WTC11 (cell line): ENCODE results near the gene MAPT. TPM values are rescaled to one million over a fixed set of nuclear protein-coding genes. Genes with fewer than 3 reads are reported as not detected.

Experiments used
- ATAC-seq: fragments of 200-7000 bp; cut with Tn5 transposase; 2 replicates; pipeline ENCODE4 v1.10.0; 2021; ENCODE audit warnings: mild to moderate bottlenecking, moderate library complexity
- CTCF ChIA-PET: fragments of 300-600 bp; sonication (Branson Sonifier 250); formaldehyde crosslinking; loops from one replicate; lab custom pipeline; 2021; ENCODE audit warnings: antibody characterized with exemption; lab: Charles Lee
- POLR2A ChIA-PET: fragments of 350-600 bp; sonication (Branson Sonifier 250); formaldehyde crosslinking; loops from one replicate; lab custom pipeline; 2021; ENCODE audit warnings: antibody characterized with exemption; lab: Charles Lee
- DNase-seq: peaks from one replicate; pipeline ENCODE4 v3.0.0; 2021; ENCODE audit warnings: low spot score
- H3K27ac Mint-ChIP-seq: 2 replicates; pipeline ENCODE4 v1.8.0; 2021; ENCODE audit warnings: mixed read lengths
- H3K27me3 Mint-ChIP-seq: 2 replicates; pipeline ENCODE4 v1.8.0; 2021; ENCODE audit warnings: low read depth, mild to moderate bottlenecking, moderate library complexity, mixed read lengths
- H3K36me3 Mint-ChIP-seq: 2 replicates; pipeline ENCODE4 v1.8.0; 2021; ENCODE audit warnings: mixed read lengths
- H3K4me1 Mint-ChIP-seq: 2 replicates; pipeline ENCODE4 v1.8.0; 2022; ENCODE audit warnings: mixed read lengths
- H3K4me3 Mint-ChIP-seq: 2 replicates; pipeline ENCODE4 v1.8.0; 2021; ENCODE audit warnings: mild to moderate bottlenecking, moderate library complexity, mixed read lengths
- H3K9me3 Mint-ChIP-seq: 2 replicates; pipeline ENCODE4 v1.8.0; 2021; ENCODE audit warnings: mixed read lengths
- AFF4 ChIP-seq: sonication (generic); formaldehyde crosslinking; IDR thresholded peaks from 2 replicates; pipeline ENCODE4 v1.8.1; 2023; ENCODE audit warnings: mild to moderate bottlenecking, missing genetic modification reagents, borderline replicate concordance
- CREB1 ChIP-seq: sonication (generic); formaldehyde crosslinking; IDR thresholded peaks from 2 replicates; pipeline ENCODE4 v1.8.0; 2023; ENCODE audit warnings: mild to moderate bottlenecking, missing genetic modification reagents
- CREM ChIP-seq: sonication (generic); formaldehyde crosslinking; IDR thresholded peaks from 2 replicates; pipeline ENCODE4 v1.8.1; 2022; ENCODE audit warnings: mild to moderate bottlenecking, missing genetic modification reagents, moderate library complexity
- ELF4 ChIP-seq: sonication (generic); formaldehyde crosslinking; IDR thresholded peaks from 2 replicates; pipeline ENCODE4 v1.8.1; 2022; ENCODE audit warnings: low read depth, mild to moderate bottlenecking, moderate library complexity, missing genetic modification reagents
- FOXP1 ChIP-seq: sonication (generic); formaldehyde crosslinking; IDR thresholded peaks from 2 replicates; pipeline ENCODE4 v1.8.0; 2022; ENCODE audit warnings: missing genetic modification reagents, mild to moderate bottlenecking, moderate library complexity, borderline replicate concordance
- MAX ChIP-seq: sonication (generic); formaldehyde crosslinking; IDR thresholded peaks from 2 replicates; pipeline ENCODE4 v1.8.0; 2022; ENCODE audit warnings: mild to moderate bottlenecking, missing genetic modification reagents
- NFATC4 ChIP-seq: fragments of 250-450 bp; sonication (Bioruptor Pico); IDR thresholded peaks from 2 replicates; pipeline ENCODE4 v1.9.0; 2021; ENCODE audit warnings: mild to moderate bottlenecking
- PRDM15 ChIP-seq: sonication (generic); formaldehyde crosslinking; IDR thresholded peaks from 2 replicates; pipeline ENCODE4 v1.8.0; 2022; ENCODE audit warnings: missing genetic modification reagents
- RORB ChIP-seq: fragments of 250-450 bp; sonication (Bioruptor Pico); IDR thresholded peaks from 2 replicates; pipeline ENCODE4 v1.9.0; 2021; ENCODE audit warnings: mild to moderate bottlenecking
- ZNF281 ChIP-seq: sonication (generic); formaldehyde crosslinking; IDR thresholded peaks from 2 replicates; pipeline ENCODE4 v1.8.0; 2023; ENCODE audit warnings: mild to moderate bottlenecking, missing genetic modification reagents
- ZNF396 ChIP-seq: fragments of 250-450 bp; sonication (Bioruptor Pico); IDR thresholded peaks from 2 replicates; pipeline ENCODE4 v1.8.0; 2021; ENCODE audit warnings: mild to moderate bottlenecking, moderate library complexity, borderline replicate concordance
- total RNA-seq: library from RNA; stranded (reverse); gene quantifications from 3 replicates; pipeline ENCODE4 v1.2.3, GENCODE V29; 2021
- TF ChIP-seq, protein P1 (sequence below): sonication (generic); formaldehyde crosslinking; IDR thresholded peaks from 2 replicates; pipeline ENCODE4 v1.8.1; 2022; ENCODE audit warnings: missing genetic modification reagents, borderline replicate concordance
- TF ChIP-seq, protein P2 (sequence below): sonication (generic); formaldehyde crosslinking; IDR thresholded peaks from 2 replicates; pipeline ENCODE4 v1.8.1; 2023; ENCODE audit warnings: mild to moderate bottlenecking, missing genetic modification reagents, moderate library complexity

MAPT gene
- total RNA-seq, 1 experiment from 2014 or later = 2.2 TPM

DNA sequence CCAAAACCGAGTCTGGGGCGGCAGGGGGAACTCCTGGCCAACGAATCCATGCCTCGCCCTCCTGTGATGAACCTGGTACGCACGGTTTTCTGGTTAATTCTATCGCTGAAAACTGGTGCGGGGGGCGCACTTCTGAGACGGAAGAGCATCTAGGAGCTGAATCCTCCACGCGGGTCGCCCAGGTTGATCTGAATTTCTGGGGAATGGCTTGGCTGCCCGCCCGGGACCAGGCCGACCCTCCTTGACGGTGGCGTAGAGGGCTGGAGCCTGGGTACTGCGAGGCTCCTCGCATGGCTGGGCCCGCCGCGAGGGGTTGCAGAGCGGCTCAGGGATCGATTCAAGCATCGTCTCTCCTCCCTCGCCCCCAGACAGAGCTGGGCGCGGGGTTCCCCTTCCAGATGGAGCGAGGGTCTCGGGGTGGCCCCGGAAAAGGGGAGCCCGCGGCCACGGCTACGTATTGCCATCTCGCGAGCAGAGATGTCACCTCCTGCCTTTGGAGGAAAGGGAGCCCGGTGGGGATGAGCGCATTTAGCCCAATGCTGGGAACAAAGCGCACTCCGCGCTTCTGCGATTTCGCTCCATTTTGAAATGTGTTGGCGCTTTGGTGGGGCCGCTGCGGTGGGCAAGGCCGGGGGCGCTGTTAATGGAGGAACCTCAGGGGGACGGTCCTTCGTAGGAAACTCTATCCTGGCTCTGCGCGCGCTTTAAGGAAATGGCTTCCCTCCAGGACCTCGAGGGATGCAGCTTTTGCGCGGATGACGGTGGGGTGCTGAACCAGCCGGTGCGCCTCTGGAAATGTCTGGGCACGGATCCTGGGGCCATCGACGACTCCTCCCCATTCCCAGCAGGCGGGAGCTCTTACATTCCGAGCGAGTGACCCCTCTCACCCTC, 2.7 kb downstream of the MAPT start:
- Mint-ChIP-seq H3K27ac (no peak overlapping the region), H3K36me3 (no peaks in the 10 kb centered on the region), H3K4me3 (peak overlapping the region; percentile 73), H3K27me3 (peaks cover 98% of the 10 kb centered on the region), H3K9me3 (no peaks in the 10 kb centered on the region), H3K4me1 (peaks cover 18% of the 10 kb centered on the region)
- ChIA-PET POLR2A (no interaction called here), CTCF (interaction anchor here (0.8 to 3.8 kb wide), 9 partner anchors 11 to 114 kb away, joined by 3 to 17 read pairs (median 4); partner anchors contain the start of gene CRHR1)
- TF ChIP-seq AFF4 (CRISPR knock-in tag) = no peak
- TF ChIP-seq FOXP1 (CRISPR knock-in tag) = 0 out of 2 replicates have a peak, but pooled peaks have one; percentile 20
- peak; percentile 38; the same call in 1 of the 2 replicates for TF ChIP-seq MAX (CRISPR knock-in tag)
- ATAC-seq (peak; percentile 8), DNase-seq (peak; percentile 54)

DNA sequence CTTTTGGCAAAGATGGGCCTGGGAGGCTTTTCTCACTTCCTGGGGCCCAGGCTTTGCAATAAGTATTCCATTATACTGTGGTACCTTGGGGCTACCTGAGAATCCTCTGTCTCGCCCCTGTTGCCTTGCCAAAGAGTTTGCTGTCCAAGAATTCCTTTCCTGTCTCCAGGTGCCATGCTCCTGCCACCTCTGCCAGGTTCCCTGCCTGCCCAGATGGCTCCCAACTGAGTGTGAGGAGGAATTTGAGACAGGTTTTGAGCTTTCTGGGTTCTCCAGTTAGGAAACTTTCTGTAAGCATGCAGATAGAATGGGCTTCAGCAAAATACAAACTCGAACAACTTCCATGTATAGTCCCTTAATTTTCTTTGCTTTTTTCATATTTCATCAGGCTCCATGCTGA, 5.8 kb downstream of the MAPT start:
- Mint-ChIP-seq H3K9me3 (no peaks in the 10 kb centered on the region), H3K4me3 (no peak overlapping the region), H3K27ac (no peak overlapping the region), H3K27me3 (peaks cover 73% of the 10 kb centered on the region), H3K4me1 (peaks cover 13% of the 10 kb centered on the region), H3K36me3 (no peaks in the 10 kb centered on the region)
- no peak for ATAC-seq
- DNase-seq = no peak
- ChIA-PET POLR2A (no interaction called here), CTCF (no interaction called here)
- TF ChIP-seq CREB1 (CRISPR knock-in tag) (no peak), ELF4 (no peak), NFATC4 (CRISPR knock-in tag) (no peak), CREM (no peak), PRDM15 (no peak), ZNF396 (CRISPR knock-in tag) (no peak), RORB (no peak)

DNA sequence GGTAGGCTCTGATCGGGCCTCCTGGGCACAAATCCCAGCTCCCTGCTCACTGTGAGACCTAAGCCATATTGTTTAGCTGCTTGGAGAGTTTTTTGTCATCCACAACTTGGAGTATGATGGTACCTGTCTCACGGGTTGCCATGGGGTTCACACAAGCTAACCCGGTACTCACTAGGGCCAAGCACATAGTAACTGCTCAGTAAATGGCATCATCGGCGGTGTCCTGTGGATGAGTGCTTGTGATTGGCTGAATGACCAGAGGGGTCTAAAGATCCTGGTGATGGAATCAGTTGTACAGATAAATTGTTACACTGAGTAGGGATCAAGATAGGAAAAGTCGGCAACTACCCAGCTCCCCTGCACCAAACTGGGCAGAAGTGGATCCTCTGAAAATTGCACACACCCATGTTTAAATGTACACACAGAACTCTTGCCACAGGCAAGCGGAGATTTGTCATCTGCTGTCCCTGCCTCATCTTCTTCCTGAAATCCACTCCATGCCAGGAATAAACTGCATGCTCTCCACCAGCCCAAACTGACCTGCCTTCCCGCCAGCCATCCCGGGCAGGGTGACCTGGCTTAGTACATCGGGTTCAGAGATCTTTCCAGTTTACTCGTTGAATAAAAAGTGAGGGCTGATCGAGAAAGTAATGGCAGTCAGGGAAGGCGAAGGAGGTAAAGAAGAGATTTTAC, 6.5 kb downstream of the MAPT start:
- ATAC-seq (no peak), DNase-seq (no peak)
- H3K4me3 Mint-ChIP-seq = no peak overlapping the region
- no peaks in the 10 kb centered on the region for H3K36me3 Mint-ChIP-seq
- no peak overlapping the region for H3K27ac Mint-ChIP-seq
- no peaks in the 10 kb centered on the region for H3K9me3 Mint-ChIP-seq
- CTCF ChIA-PET = interaction anchor here (0.5 kb wide), 1 partner anchor 294 kb away, joined by 5 read pairs; no protein-coding TSS in a partner anchor
- POLR2A ChIA-PET = no interaction called here
- peaks cover 66% of the 10 kb centered on the region for H3K27me3 Mint-ChIP-seq
- H3K4me1 Mint-ChIP-seq = peaks cover 14% of the 10 kb centered on the region
- TF ChIP-seq, protein P1, sequence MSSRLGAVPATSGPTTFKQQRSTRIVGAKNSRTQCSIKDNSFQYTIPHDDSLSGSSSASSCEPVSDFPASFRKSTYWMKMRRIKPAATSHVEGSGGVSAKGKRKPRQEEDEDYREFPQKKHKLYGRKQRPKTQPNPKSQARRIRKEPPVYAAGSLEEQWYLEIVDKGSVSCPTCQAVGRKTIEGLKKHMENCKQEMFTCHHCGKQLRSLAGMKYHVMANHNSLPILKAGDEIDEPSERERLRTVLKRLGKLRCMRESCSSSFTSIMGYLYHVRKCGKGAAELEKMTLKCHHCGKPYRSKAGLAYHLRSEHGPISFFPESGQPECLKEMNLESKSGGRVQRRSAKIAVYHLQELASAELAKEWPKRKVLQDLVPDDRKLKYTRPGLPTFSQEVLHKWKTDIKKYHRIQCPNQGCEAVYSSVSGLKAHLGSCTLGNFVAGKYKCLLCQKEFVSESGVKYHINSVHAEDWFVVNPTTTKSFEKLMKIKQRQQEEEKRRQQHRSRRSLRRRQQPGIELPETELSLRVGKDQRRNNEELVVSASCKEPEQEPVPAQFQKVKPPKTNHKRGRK (CRISPR knock-in tag) = no peak
- TF ChIP-seq NFATC4 (CRISPR knock-in tag) (no peak), ZNF281 (CRISPR knock-in tag) (no peak), MAX (CRISPR knock-in tag) (no peak)
- TF ChIP-seq, protein P2, sequence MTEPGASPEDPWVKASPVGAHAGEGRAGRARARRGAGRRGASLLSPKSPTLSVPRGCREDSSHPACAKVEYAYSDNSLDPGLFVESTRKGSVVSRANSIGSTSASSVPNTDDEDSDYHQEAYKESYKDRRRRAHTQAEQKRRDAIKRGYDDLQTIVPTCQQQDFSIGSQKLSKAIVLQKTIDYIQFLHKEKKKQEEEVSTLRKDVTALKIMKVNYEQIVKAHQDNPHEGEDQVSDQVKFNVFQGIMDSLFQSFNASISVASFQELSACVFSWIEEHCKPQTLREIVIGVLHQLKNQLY (CRISPR knock-in tag) = no peak
